ENCODE measurements around the gene TRIM16. TPM values are rescaled to one million over a fixed set of nuclear protein-coding genes. Genes with fewer than 3 reads are reported as not detected.
A peak's percentile ranks its signal among the peaks of the same experiment; 100 is the strongest.
"Not testable (repeated sequence)": the region's sequence is repeated elsewhere in the genome, so short reads cannot be mapped to it uniquely, and the experiment has no call there.

Gene TRIM16
- total RNA-seq, 1 donor from 2014 or later, result 16.7 TPM

- H3K4me1 Mint-ChIP-seq (ENCODE audit: low read depth); H3K4me3 Mint-ChIP-seq; intact Hi-C loops (cut with micrococcal nuclease); H3K9me3 Mint-ChIP-seq; DNase-seq (ENCODE audit: low spot score); H3K27ac Mint-ChIP-seq; H3K36me3 Mint-ChIP-seq (ENCODE audit: low read depth); H3K27me3 Mint-ChIP-seq (ENCODE audit: insufficient read depth): not testable (repeated sequence)
These were observed 60.9 kb downstream of the TRIM16 start for GRCh38 chr17:15623255-15623654.

- H3K4me1 Mint-ChIP-seq (ENCODE audit: low read depth); intact Hi-C loops (cut with micrococcal nuclease); H3K9me3 Mint-ChIP-seq; H3K4me3 Mint-ChIP-seq; DNase-seq (ENCODE audit: low spot score); H3K36me3 Mint-ChIP-seq (ENCODE audit: low read depth); H3K27me3 Mint-ChIP-seq (ENCODE audit: insufficient read depth); H3K27ac Mint-ChIP-seq: not testable (repeated sequence)
These were observed 62.0 kb downstream of the TRIM16 start for GRCh38 chr17:15622124-15622523.

GRCh38 chr17:15619331-15620058 is 64.6 kb downstream of the TRIM16 start, which contains the start of gene FBXW10B:
FBXW10B (minus strand) TSS chr17:15619704; CDS start chr17:15619512, 192 bp downstream.
- intact Hi-C loops (cut with micrococcal nuclease); H3K36me3 Mint-ChIP-seq (ENCODE audit: low read depth); H3K4me3 Mint-ChIP-seq; H3K4me1 Mint-ChIP-seq (ENCODE audit: low read depth); H3K27me3 Mint-ChIP-seq (ENCODE audit: insufficient read depth); H3K9me3 Mint-ChIP-seq; H3K27ac Mint-ChIP-seq; DNase-seq (ENCODE audit: low spot score): not testable (repeated sequence)

- H3K4me3 Mint-ChIP-seq; H3K27ac Mint-ChIP-seq; H3K27me3 Mint-ChIP-seq (ENCODE audit: insufficient read depth); intact Hi-C loops (cut with micrococcal nuclease); H3K36me3 Mint-ChIP-seq (ENCODE audit: low read depth); H3K4me1 Mint-ChIP-seq (ENCODE audit: low read depth); DNase-seq (ENCODE audit: low spot score); H3K9me3 Mint-ChIP-seq: not testable (repeated sequence)
These were observed 67.3 kb downstream of the TRIM16 start for GRCh38 chr17:15616828-15617227.

GRCh38 chr17:15615850-15616249 is 68.3 kb downstream of the TRIM16 start:
- H3K4me1 Mint-ChIP-seq (ENCODE audit: low read depth); intact Hi-C loops (cut with micrococcal nuclease); H3K27ac Mint-ChIP-seq; H3K4me3 Mint-ChIP-seq; DNase-seq (ENCODE audit: low spot score); H3K27me3 Mint-ChIP-seq (ENCODE audit: insufficient read depth); H3K9me3 Mint-ChIP-seq; H3K36me3 Mint-ChIP-seq (ENCODE audit: low read depth): not testable (repeated sequence)

GRCh38 chr17:15613111-15613510 is 71.0 kb downstream of the TRIM16 start:
- H3K4me1 Mint-ChIP-seq (ENCODE audit: low read depth); H3K36me3 Mint-ChIP-seq (ENCODE audit: low read depth); DNase-seq (ENCODE audit: low spot score); intact Hi-C loops (cut with micrococcal nuclease); H3K27ac Mint-ChIP-seq; H3K9me3 Mint-ChIP-seq; H3K27me3 Mint-ChIP-seq (ENCODE audit: insufficient read depth); H3K4me3 Mint-ChIP-seq: not testable (repeated sequence)

GRCh38 chr17:15592960-15593359 is 91.2 kb downstream of the TRIM16 start:
- H3K27me3 Mint-ChIP-seq (ENCODE audit: insufficient read depth); DNase-seq (ENCODE audit: low spot score); H3K36me3 Mint-ChIP-seq (ENCODE audit: low read depth); H3K9me3 Mint-ChIP-seq; H3K4me3 Mint-ChIP-seq; intact Hi-C loops (cut with micrococcal nuclease); H3K27ac Mint-ChIP-seq: not testable (repeated sequence)
- H3K4me1 Mint-ChIP-seq (ENCODE audit: low read depth), result peaks cover 30% of the 10 kb centered on the region

- not testable (repeated sequence) for H3K4me3 Mint-ChIP-seq; H3K36me3 Mint-ChIP-seq (ENCODE audit: low read depth)
These were observed 92.1 kb downstream of the TRIM16 start for GRCh38 chr17:15591986-15592385.

GRCh38 chr17:15590844-15591243 is 93.3 kb downstream of the TRIM16 start:
- H3K9me3 Mint-ChIP-seq; H3K36me3 Mint-ChIP-seq (ENCODE audit: low read depth); H3K4me3 Mint-ChIP-seq; H3K27me3 Mint-ChIP-seq (ENCODE audit: insufficient read depth); H3K27ac Mint-ChIP-seq; intact Hi-C loops (cut with micrococcal nuclease); DNase-seq (ENCODE audit: low spot score): not testable (repeated sequence)
- H3K4me1 Mint-ChIP-seq (ENCODE audit: low read depth), result peaks cover 45% of the 10 kb centered on the region

More at GRCh38 chr17:15591986-15592385, 92.1 kb downstream of the TRIM16 start:
- H3K27me3 Mint-ChIP-seq (ENCODE audit: insufficient read depth); H3K27ac Mint-ChIP-seq; intact Hi-C loops (cut with micrococcal nuclease); H3K9me3 Mint-ChIP-seq; DNase-seq (ENCODE audit: low spot score): not testable (repeated sequence)
- H3K4me1 Mint-ChIP-seq (ENCODE audit: low read depth), result peaks cover 37% of the 10 kb centered on the region

- intact Hi-C loops (cut with micrococcal nuclease); H3K27me3 Mint-ChIP-seq (ENCODE audit: insufficient read depth); H3K9me3 Mint-ChIP-seq; H3K36me3 Mint-ChIP-seq (ENCODE audit: low read depth): not testable (repeated sequence)
- peaks cover 45% of the 10 kb centered on the region for H3K4me1 Mint-ChIP-seq (ENCODE audit: low read depth)
- DNase-seq (ENCODE audit: low spot score), result peak; percentile 2
- peak overlapping the region; percentile 6 for H3K4me3 Mint-ChIP-seq
- peak overlapping the region; percentile 35 for H3K27ac Mint-ChIP-seq
These were observed 94.3 kb downstream of the TRIM16 start for GRCh38 chr17:15589544-15590536.

- intact Hi-C loops (cut with micrococcal nuclease); H3K27me3 Mint-ChIP-seq (ENCODE audit: insufficient read depth); H3K36me3 Mint-ChIP-seq (ENCODE audit: low read depth); H3K9me3 Mint-ChIP-seq; DNase-seq (ENCODE audit: low spot score); H3K4me3 Mint-ChIP-seq; H3K27ac Mint-ChIP-seq: not testable (repeated sequence)
- peaks cover 45% of the 10 kb centered on the region for H3K4me1 Mint-ChIP-seq (ENCODE audit: low read depth)
These were observed 96.1 kb downstream of the TRIM16 start for GRCh38 chr17:15588017-15588416.

GRCh38 chr17:15583313-15583712 is 100.8 kb downstream of the TRIM16 start:
- DNase-seq (ENCODE audit: low spot score); H3K9me3 Mint-ChIP-seq; H3K4me3 Mint-ChIP-seq; intact Hi-C loops (cut with micrococcal nuclease); H3K27ac Mint-ChIP-seq; H3K27me3 Mint-ChIP-seq (ENCODE audit: insufficient read depth): not testable (repeated sequence)
- Mint-ChIP-seq H3K4me1 (ENCODE audit: low read depth) (peaks cover 18% of the 10 kb centered on the region), H3K36me3 (ENCODE audit: low read depth) (peaks cover 11% of the 10 kb centered on the region)

GRCh38 chr17:15581462-15581861 is 102.6 kb downstream of the TRIM16 start:
- intact Hi-C loops (cut with micrococcal nuclease); H3K27ac Mint-ChIP-seq: not testable (repeated sequence)

More at GRCh38 chr17:15581462-15581861, 102.6 kb downstream of the TRIM16 start:
- not testable (repeated sequence) for H3K4me3 Mint-ChIP-seq; H3K27me3 Mint-ChIP-seq (ENCODE audit: insufficient read depth); DNase-seq (ENCODE audit: low spot score); H3K36me3 Mint-ChIP-seq (ENCODE audit: low read depth); H3K4me1 Mint-ChIP-seq (ENCODE audit: low read depth); H3K9me3 Mint-ChIP-seq
